Measurements from ENCODE around the gene LEP.

GRCh38 chr7:128197589-128197988 is 43.5 kb upstream of the LEP start:
- TF ChIP-seq CTCF (IDR thresholded peaks at IDR 0.05) (no peak), POLR2AphosphoS5 (IDR thresholded peaks at IDR 0.05; ENCODE audit: insufficient read depth in 1 of 2, low read depth in 1 of 2) (no peak), POLR2A (IDR thresholded peaks at IDR 0.05) (no peak)
